ENCODE results near the gene RRAGD.
A peak's percentile ranks its signal among the peaks of the same experiment; 100 is the strongest.

Gene RRAGD

GRCh38 chr6:89412071-89413005 is at the start of gene RRAGD:
RRAGD (minus strand) TSS chr6:89412273; CDS start chr6:89411993, 280 bp downstream.
- peak; percentile 61 for DNase-seq

GRCh38 chr6:89460713-89461112 is 48.6 kb upstream of the RRAGD start:
- no peak for DNase-seq

- no peak for DNase-seq
These were observed 47.4 kb upstream of the RRAGD start for GRCh38 chr6:89459501-89459900.

- DNase-seq = no peak
These were observed 46.6 kb upstream of the RRAGD start for GRCh38 chr6:89458704-89459103.

GRCh38 chr6:89454300-89454699 is 42.2 kb upstream of the RRAGD start:
- no peak for DNase-seq

- DNase-seq = no peak
These were observed 40.2 kb upstream of the RRAGD start for GRCh38 chr6:89452281-89452680.

- DNase-seq = no peak
These were observed 37.1 kb upstream of the RRAGD start for GRCh38 chr6:89449193-89449592.

DNA sequence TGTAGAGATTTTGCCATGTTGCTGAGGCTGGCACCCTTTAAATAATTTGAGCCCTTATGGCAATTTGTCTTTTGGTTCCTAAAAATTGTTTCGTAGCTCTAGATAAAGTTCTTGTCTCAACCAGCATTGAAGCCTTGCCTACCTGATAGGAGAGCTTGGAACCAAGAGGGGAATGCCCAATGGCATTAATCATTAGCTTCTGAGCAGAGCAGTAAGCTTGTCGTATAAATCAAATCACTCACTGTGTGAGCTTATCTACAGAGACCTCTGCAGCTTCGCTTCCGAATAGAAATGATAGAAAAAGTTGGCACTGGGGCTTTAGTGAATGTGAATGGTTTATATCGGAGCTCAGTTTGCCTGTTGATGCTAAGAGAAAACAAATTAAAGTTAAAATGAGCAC is 31.6 kb upstream of the RRAGD start:
- DNase-seq = no peak

DNA sequence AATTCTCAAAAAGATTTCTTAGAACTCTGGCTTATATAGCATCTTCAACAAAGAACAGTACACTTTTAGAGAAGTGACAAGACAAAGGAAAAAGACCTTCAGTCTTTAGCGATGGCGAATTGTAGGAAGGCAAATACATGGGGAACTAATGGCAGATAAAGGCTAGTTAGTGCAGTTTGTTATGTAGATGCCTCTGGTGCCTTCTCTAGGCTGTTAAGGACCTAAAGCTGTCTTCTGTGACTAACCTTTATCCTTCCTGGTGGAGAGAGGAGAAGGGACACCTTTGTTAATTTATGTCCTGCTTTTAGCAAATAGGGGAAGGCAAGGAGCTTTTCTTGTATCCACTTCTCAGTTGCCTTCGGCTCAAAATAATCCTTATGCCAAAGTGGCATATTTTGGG is 28.1 kb upstream of the RRAGD start:
- DNase-seq = no peak

DNA sequence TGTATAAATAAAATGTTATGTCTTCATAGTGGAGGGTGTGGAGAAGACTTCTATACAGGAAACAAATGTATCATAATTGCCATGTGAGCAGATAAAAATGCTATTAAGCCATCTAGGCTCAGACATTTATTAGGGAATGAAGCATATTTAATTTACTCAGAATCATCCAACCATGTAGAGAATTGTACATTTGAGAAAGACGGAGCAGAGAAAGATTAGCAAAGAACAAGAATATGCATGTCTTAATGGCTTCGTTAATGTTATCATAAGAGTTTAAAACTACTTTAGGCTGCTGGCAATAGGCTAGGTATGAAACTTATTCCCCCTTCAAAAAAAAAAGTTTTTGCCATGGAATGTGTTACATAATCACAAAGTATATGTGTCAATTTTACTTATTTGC is 26.9 kb upstream of the RRAGD start:
- DNase-seq = no peak

DNA sequence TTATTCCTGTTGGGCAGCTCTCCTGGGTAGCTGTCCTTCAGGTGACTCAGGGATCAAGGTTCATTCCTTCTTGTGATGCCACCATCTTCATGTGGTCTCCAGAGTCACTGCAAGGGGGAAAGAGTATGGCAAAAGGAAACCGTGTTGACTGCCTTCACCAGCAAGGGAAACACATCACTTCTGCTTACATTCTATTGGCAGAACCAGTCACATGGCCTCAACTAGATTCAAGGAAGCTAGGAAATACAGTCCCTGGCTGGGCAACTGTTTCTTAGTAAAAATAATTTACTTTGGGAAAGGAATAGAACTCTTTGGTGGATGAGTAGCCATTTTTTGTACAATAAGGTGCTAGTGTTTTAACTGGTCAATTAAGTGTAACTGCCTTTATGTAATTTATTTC is 26.2 kb upstream of the RRAGD start:
- DNase-seq = no peak

GRCh38 chr6:89436226-89436625 is 24.2 kb upstream of the RRAGD start:
- DNase-seq = no peak

DNA sequence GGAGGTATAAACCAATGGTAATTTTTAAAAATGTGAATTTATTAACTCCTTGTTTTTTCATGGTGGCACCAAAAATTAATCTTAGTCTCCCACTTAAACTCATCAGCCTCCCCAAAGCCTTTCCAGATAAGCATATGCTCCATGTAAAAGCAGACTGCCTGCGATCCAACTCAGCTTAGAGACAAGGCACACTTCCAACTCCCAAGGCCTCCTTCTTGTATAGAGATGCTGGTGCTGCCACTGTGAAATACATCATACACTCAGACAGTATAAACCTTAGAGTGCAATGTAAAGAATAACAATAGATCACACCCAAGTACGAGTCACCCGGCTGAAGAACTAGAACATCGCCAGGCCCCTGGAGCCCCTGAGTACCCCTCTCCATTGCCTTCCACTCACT is 22.9 kb upstream of the RRAGD start:
- no peak for DNase-seq

- DNase-seq = no peak
These were observed 22.1 kb upstream of the RRAGD start for GRCh38 chr6:89434150-89434499.

- DNase-seq = peak; percentile 54
These were observed 21.4 kb upstream of the RRAGD start for GRCh38 chr6:89433252-89434149.

DNA sequence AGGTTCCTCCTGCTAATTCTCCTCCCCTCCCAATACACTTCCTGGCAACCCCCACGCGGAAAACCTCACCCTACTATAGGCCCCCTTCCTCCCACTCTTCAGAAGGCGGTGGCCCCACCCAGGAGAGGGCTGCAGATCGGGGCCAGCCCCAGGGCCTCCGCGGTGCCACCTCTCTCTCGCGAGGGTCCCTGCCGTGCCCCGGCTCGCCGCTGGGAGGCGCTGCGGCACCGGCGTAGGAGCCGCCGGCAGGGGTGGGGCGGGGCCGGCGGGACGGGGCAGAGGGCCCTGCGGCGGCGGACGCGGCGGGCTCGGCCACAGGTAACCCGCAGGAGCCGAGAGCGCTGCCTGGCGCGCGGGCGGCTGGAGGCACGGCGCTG is 20.8 kb upstream of the RRAGD start, which contains the start of gene ANKRD6:
Gene ANKRD6 (plus strand): TSS at position 278 of the 377 bp plus-strand sequence. CDS start 133,825 bp downstream, outside the sequence.
- DNase-seq = peak; percentile 86

- no peak for DNase-seq
These were observed 18.3 kb upstream of the RRAGD start for GRCh38 chr6:89430201-89430962.

DNA sequence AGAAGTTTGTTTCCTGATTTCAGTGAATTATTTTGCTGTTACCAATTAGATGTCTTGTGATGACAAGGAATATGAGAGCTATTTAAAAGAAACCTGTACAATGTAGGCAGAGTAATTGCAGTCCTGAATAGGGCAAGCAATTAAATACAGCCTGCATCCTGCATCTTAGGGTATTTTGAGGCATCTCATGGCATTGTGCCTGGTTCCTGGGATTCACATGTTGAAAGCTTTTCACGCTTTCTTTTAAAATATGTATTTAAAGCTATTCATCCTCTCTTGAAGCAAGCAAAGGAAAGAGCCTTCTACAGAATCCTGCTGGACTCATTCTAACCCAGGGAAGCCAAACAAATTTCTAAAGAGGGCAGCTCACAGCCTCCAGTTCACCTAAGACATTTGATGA is 4.7 kb upstream of the RRAGD start:
- no peak for DNase-seq

DNA sequence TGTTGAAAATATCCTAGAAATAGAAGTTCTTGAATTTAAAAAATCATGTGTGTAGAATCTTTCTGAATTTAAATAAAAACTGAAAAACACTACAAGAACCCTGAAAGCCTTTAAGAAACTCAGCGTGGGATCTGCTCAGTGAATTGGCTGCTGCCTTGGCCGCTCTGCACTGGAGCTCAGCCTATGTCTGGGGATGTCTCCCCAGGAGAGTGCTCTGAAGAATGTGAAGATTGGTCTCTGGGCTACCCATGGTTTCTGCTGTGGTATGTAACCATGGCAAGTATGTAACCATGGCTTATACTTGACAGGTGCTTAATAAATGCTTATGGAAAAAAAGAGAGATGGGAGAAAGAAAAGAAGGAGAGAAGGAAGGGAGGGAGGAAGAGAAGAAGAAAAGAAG is 3.1 kb upstream of the RRAGD start:
- DNase-seq = no peak

- no peak for DNase-seq
These were observed 2.1 kb upstream of the RRAGD start for GRCh38 chr6:89414215-89414614.

- no peak for DNase-seq
These were observed 930 bp upstream of the RRAGD start for GRCh38 chr6:89413006-89413400.

DNA sequence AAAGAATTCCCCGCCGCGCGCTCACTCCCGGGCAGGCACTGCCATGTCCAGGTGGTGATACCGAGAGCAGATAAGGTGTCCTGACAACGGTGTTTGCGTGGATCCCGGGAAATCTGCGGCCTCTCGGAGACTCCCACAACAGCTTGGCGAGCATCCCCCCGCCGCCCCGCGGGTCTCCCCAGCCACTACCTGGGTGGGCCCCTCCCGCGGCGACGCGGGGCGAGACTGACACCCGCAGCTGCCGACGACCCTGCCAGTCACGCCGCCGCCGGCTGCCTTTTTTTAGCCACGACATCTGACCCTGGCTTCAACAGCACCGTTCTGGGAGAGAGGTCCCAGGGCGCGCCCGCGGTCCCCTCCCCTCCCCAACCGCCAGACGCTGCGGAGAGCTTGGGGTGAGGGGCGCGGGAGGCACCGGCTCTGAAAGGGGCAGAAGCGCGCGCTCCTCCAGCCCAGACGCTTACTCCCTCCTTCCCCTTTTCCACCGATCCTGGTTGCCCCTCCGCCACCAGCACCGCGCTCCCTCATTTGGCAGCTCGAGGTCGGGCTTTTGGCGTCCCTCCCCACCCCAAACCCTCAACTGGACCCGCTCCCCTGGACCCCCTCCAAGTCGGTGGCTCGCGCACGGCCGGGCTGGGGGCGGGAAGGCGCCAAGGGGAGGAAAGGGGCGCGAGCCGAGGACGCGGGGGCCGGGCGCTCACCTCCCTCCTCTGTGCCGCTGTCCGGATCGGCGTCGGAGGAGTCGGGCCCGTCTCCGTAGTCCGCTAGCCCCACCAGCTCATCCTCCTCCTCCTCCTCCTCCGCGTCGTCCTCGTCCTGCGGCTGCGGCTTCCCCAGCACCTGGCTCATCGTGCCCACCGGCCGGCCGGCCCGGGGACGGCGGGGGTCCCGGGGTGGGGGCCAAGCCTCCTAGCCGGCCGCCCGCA is 665 bp downstream of the RRAGD start:
- peak; percentile 68 for DNase-seq

Data from right forelimb (tissue), 1 donor.